ENCODE data around the gene ELF1.
A peak's percentile ranks its signal among the peaks of the same experiment; 100 is the strongest.

ELF1 gene

GRCh38 chr13:41006978-41007743 lies 12.0 kb downstream of the ELF1 start:
- H2BK120ac ChIP-seq (ENCODE audit: low read depth, low read length) = no peak overlapping the region
- H2BK12ac ChIP-seq (ENCODE audit: low read length in 2 of 2) = no peak overlapping the region
- H3K4me2 ChIP-seq (ENCODE audit: low read length, poor library complexity, severe bottlenecking) = no peak overlapping the region
- H3K23ac ChIP-seq (ENCODE audit: low read length in 2 of 2) = no peak overlapping the region
- no peaks in the 10 kb centered on the region for H3K9me3 ChIP-seq (ENCODE audit: control insufficient read depth, low read length)
- no peak overlapping the region for H3K18ac ChIP-seq (ENCODE audit: low read depth in 1 of 2, low read length in 2 of 2)
- H2BK5ac ChIP-seq (ENCODE audit: low read depth, low read length, poor library complexity, severe bottlenecking) = no peak overlapping the region
- no peak overlapping the region for H4K8ac ChIP-seq (ENCODE audit: low read length)
- H2AK5ac ChIP-seq (ENCODE audit: low read length, severe bottlenecking) = no peak overlapping the region
- H3K36me3 ChIP-seq (ENCODE audit: control insufficient read depth in 1 of 2, insufficient read depth in 2 of 2, low read depth in 1 of 2, low read length in 2 of 2) = no peaks in the 10 kb centered on the region
- no peak for DNase-seq
- peaks cover 5% of the 10 kb centered on the region for H3K79me1 ChIP-seq (replicated peaks; ENCODE audit: low read length, poor library complexity, severe bottlenecking)
- no peak overlapping the region for H3K4ac ChIP-seq (ENCODE audit: low read depth in 1 of 2, low read length in 2 of 2)
- no peak overlapping the region for H3K14ac ChIP-seq (ENCODE audit: low read length in 2 of 2)
- no peaks in the 10 kb centered on the region for H3K27me3 ChIP-seq (ENCODE audit: control insufficient read depth in 1 of 2, insufficient read depth in 1 of 2, low read length in 2 of 2)
- H3K4me3 ChIP-seq (ENCODE audit: insufficient read depth in 1 of 2, low read depth in 1 of 2, low read length in 2 of 2) = no peak overlapping the region
- WGBS = 98% methylated on average over 3 of the region's 6 CpGs
- H4K91ac ChIP-seq (ENCODE audit: low read length) = no peak overlapping the region
- H3K27ac ChIP-seq (ENCODE audit: low read length, poor library complexity, severe bottlenecking) = no peak overlapping the region
- no peak overlapping the region for H2AFZ ChIP-seq (ENCODE audit: low read depth, low read length)
- H2BK15ac ChIP-seq (ENCODE audit: low read depth, poor library complexity, severe bottlenecking) = no peak overlapping the region
- no peak overlapping the region for H3K9ac ChIP-seq (ENCODE audit: low read length)
- peaks cover 2% of the 10 kb centered on the region for H3K4me1 ChIP-seq (ENCODE audit: control insufficient read depth, insufficient read depth, low read depth, low read length)

GRCh38 chr13:41006306-41006705 lies 12.8 kb downstream of the ELF1 start:
- Histone ChIP-seq H4K8ac (ENCODE audit: low read length) (no peak overlapping the region), H3K27ac (ENCODE audit: low read length, poor library complexity, severe bottlenecking) (no peak overlapping the region), H4K91ac (ENCODE audit: low read length) (no peak overlapping the region), H3K4me1 (ENCODE audit: control insufficient read depth, insufficient read depth, low read depth, low read length) (peaks cover 2% of the 10 kb centered on the region), H2AFZ (ENCODE audit: low read depth, low read length) (no peak overlapping the region), H3K27me3 (ENCODE audit: control insufficient read depth in 1 of 2, insufficient read depth in 1 of 2, low read length in 2 of 2) (no peaks in the 10 kb centered on the region), H3K4me2 (ENCODE audit: low read length, poor library complexity, severe bottlenecking) (no peak overlapping the region), H2BK120ac (ENCODE audit: low read depth, low read length) (no peak overlapping the region), H2BK12ac (ENCODE audit: low read length in 2 of 2) (peak overlapping the region in 1 of 2 experiments; percentile 77), H3K9me3 (ENCODE audit: control insufficient read depth, low read length) (no peaks in the 10 kb centered on the region), H3K79me1 (replicated peaks; ENCODE audit: low read length, poor library complexity, severe bottlenecking) (peaks cover 2% of the 10 kb centered on the region), H3K18ac (ENCODE audit: low read depth in 1 of 2, low read length in 2 of 2) (no peak overlapping the region), H2AK5ac (ENCODE audit: low read length, severe bottlenecking) (no peak overlapping the region), H2BK15ac (ENCODE audit: low read depth, poor library complexity, severe bottlenecking) (no peak overlapping the region), H3K23ac (ENCODE audit: low read length in 2 of 2) (no peak overlapping the region), H3K14ac (ENCODE audit: low read length in 2 of 2) (no peak overlapping the region), H3K4me3 (ENCODE audit: insufficient read depth in 1 of 2, low read depth in 1 of 2, low read length in 2 of 2) (no peak overlapping the region), H2BK5ac (ENCODE audit: low read depth, low read length, poor library complexity, severe bottlenecking) (no peak overlapping the region), H3K9ac (ENCODE audit: low read length) (no peak overlapping the region), H3K36me3 (ENCODE audit: control insufficient read depth in 1 of 2, insufficient read depth in 2 of 2, low read depth in 1 of 2, low read length in 2 of 2) (no peaks in the 10 kb centered on the region), H3K4ac (ENCODE audit: low read depth in 1 of 2, low read length in 2 of 2) (no peak overlapping the region)
- no peak for DNase-seq
- 85% methylated on average over 2 of the region's 3 CpGs for WGBS

- H3K4me2 ChIP-seq (ENCODE audit: low read length, poor library complexity, severe bottlenecking) = no peak overlapping the region
- no peak overlapping the region for H3K9ac ChIP-seq (ENCODE audit: low read length)
- no peak overlapping the region for H2AK5ac ChIP-seq (ENCODE audit: low read length, severe bottlenecking)
- no peaks in the 10 kb centered on the region for H3K27me3 ChIP-seq (ENCODE audit: control insufficient read depth in 1 of 2, insufficient read depth in 1 of 2, low read length in 2 of 2)
- no peak overlapping the region for H2BK12ac ChIP-seq (ENCODE audit: low read length in 2 of 2)
- no peak for DNase-seq
- H2BK15ac ChIP-seq (ENCODE audit: low read depth, poor library complexity, severe bottlenecking) = no peak overlapping the region
- no peak overlapping the region for H2BK5ac ChIP-seq (ENCODE audit: low read depth, low read length, poor library complexity, severe bottlenecking)
- no peak overlapping the region for H3K4me3 ChIP-seq (ENCODE audit: insufficient read depth in 1 of 2, low read depth in 1 of 2, low read length in 2 of 2)
- no peak overlapping the region for H4K91ac ChIP-seq (ENCODE audit: low read length)
- H3K18ac ChIP-seq (ENCODE audit: low read depth in 1 of 2, low read length in 2 of 2) = no peak overlapping the region
- no peak overlapping the region for H4K8ac ChIP-seq (ENCODE audit: low read length)
- H3K14ac ChIP-seq (ENCODE audit: low read length in 2 of 2) = no peak overlapping the region
- H3K79me1 ChIP-seq (replicated peaks; ENCODE audit: low read length, poor library complexity, severe bottlenecking) = peaks cover 2% of the 10 kb centered on the region
- H3K4me1 ChIP-seq (ENCODE audit: control insufficient read depth, insufficient read depth, low read depth, low read length) = peaks cover 2% of the 10 kb centered on the region
- H3K23ac ChIP-seq (ENCODE audit: low read length in 2 of 2) = no peak overlapping the region
- H3K9me3 ChIP-seq (ENCODE audit: control insufficient read depth, low read length) = no peaks in the 10 kb centered on the region
- H3K36me3 ChIP-seq (ENCODE audit: control insufficient read depth in 1 of 2, insufficient read depth in 2 of 2, low read depth in 1 of 2, low read length in 2 of 2) = no peaks in the 10 kb centered on the region
- H2BK120ac ChIP-seq (ENCODE audit: low read depth, low read length) = no peak overlapping the region
- H3K27ac ChIP-seq (ENCODE audit: low read length, poor library complexity, severe bottlenecking) = no peak overlapping the region
- H2AFZ ChIP-seq (ENCODE audit: low read depth, low read length) = no peak overlapping the region
- no peak overlapping the region for H3K4ac ChIP-seq (ENCODE audit: low read depth in 1 of 2, low read length in 2 of 2)
Observed at GRCh38 chr13:41005704-41006103, 13.4 kb downstream of the ELF1 start.

- no peak overlapping the region for H3K23ac ChIP-seq (ENCODE audit: low read length in 2 of 2)
- H2BK15ac ChIP-seq (ENCODE audit: low read depth, poor library complexity, severe bottlenecking) = no peak overlapping the region
- no peak overlapping the region for H2BK120ac ChIP-seq (ENCODE audit: low read depth, low read length)
- H3K4ac ChIP-seq (ENCODE audit: low read depth in 1 of 2, low read length in 2 of 2) = no peak overlapping the region
- H3K14ac ChIP-seq (ENCODE audit: low read length in 2 of 2) = no peak overlapping the region
- H2BK12ac ChIP-seq (ENCODE audit: low read length in 2 of 2) = no peak overlapping the region
- H3K9ac ChIP-seq (ENCODE audit: low read length) = no peak overlapping the region
- H4K8ac ChIP-seq (ENCODE audit: low read length) = no peak overlapping the region
- H2AFZ ChIP-seq (ENCODE audit: low read depth, low read length) = no peak overlapping the region
- peaks cover 2% of the 10 kb centered on the region for H3K79me1 ChIP-seq (replicated peaks; ENCODE audit: low read length, poor library complexity, severe bottlenecking)
- no peaks in the 10 kb centered on the region for H3K27me3 ChIP-seq (ENCODE audit: control insufficient read depth in 1 of 2, insufficient read depth in 1 of 2, low read length in 2 of 2)
- no peak overlapping the region for H3K4me2 ChIP-seq (ENCODE audit: low read length, poor library complexity, severe bottlenecking)
- H3K36me3 ChIP-seq (ENCODE audit: control insufficient read depth in 1 of 2, insufficient read depth in 2 of 2, low read depth in 1 of 2, low read length in 2 of 2) = no peaks in the 10 kb centered on the region
- H3K4me3 ChIP-seq (ENCODE audit: insufficient read depth in 1 of 2, low read depth in 1 of 2, low read length in 2 of 2) = no peak overlapping the region
- DNase-seq = peak; percentile 61
- no peak overlapping the region for H4K91ac ChIP-seq (ENCODE audit: low read length)
- H3K9me3 ChIP-seq (ENCODE audit: control insufficient read depth, low read length) = no peaks in the 10 kb centered on the region
- peaks cover 2% of the 10 kb centered on the region for H3K4me1 ChIP-seq (ENCODE audit: control insufficient read depth, insufficient read depth, low read depth, low read length)
- no peak overlapping the region for H3K18ac ChIP-seq (ENCODE audit: low read depth in 1 of 2, low read length in 2 of 2)
- WGBS = 30% methylated on average over 3 of the region's 4 CpGs
- no peak overlapping the region for H3K27ac ChIP-seq (ENCODE audit: low read length, poor library complexity, severe bottlenecking)
- H2BK5ac ChIP-seq (ENCODE audit: low read depth, low read length, poor library complexity, severe bottlenecking) = no peak overlapping the region
- no peak overlapping the region for H2AK5ac ChIP-seq (ENCODE audit: low read length, severe bottlenecking)
Observed at GRCh38 chr13:41004875-41005693, 14.0 kb downstream of the ELF1 start.
